HepG2 (cell line): ENCODE data around the gene TMEM225B. TPM values are rescaled to one million over a fixed set of nuclear protein-coding genes. Genes with fewer than 3 reads are reported as not detected.

Experiments used
- ATAC-seq: fragments of 200-7000 bp; cut with Tn5 transposase; 3 replicates; pipeline ENCODE4 v1.9.1; 2020; ENCODE audit warnings: mild to moderate bottlenecking, moderate library complexity
- BruUV-seq: library from RNA; stranded (reverse); fragments of 400-500 nt; replicated peaks from 2 replicates; lab custom pipeline; 2021; lab: Mats Ljungman, UMichigan
- CTCF ChIA-PET: fragments of 300-600 bp; formaldehyde crosslinking; extraction: SDS; loops from one replicate; lab custom pipeline; 2021; ENCODE audit warnings: low total read pairs, inconsistent platforms, low intra/inter-chr PET ratio; lab: Yijun Ruan, JAX
- POLR2A ChIA-PET: fragments of 350-600 bp; sonication (Branson Sonifier 250); formaldehyde crosslinking; loops from one replicate; lab custom pipeline; 2020; ENCODE audit warnings: antibody characterized with exemption, inconsistent platforms; lab: Yijun Ruan, JAX
- DNase-seq: peaks from one replicate; pipeline ENCODE4 v3.0.0-alpha.2; 2015; ENCODE audit warnings: low spot score
- FAIRE-seq: peaks from 3 replicates; lab custom pipeline; 2011; peaks lifted over from hg19 to GRCh38; lab: Jason Lieb, UNC
- H2AFZ ChIP-seq: one replicate; pipeline ENCODE4 v1.6.1; 2011; ENCODE audit warnings: low read length, inconsistent platforms
- H3K27ac ChIP-seq: fragments of 300-600 bp; 3 replicates; pipeline ENCODE4 v1.8.0; 2011; ENCODE audit warnings: mixed run types, mild to moderate bottlenecking, mixed read lengths, low read length, inconsistent platforms; ENCODE audit not compliant: insufficient read depth; ENCODE audit errors: extremely low read length
- H3K27me3 ChIP-seq, 2 experiments: fragments of 200-600 bp in 1 of 2; 2 replicates in 1 of 2; 3 replicates in 1 of 2; pipeline versions ENCODE4 v1.6.0 to v1.8.0; 2011; ENCODE audit warnings: low read length in 2 of 2, mild to moderate bottlenecking in 2 of 2, moderate library complexity in 2 of 2, inconsistent platforms in 1 of 2; ENCODE audit not compliant: insufficient read depth in 2 of 2, control insufficient read depth in 1 of 2
- H3K36me3 ChIP-seq, 2 experiments: fragments of 200-600 bp in 1 of 2; replicated peaks in 1 of 2; 2 replicates in 1 of 2; 3 replicates in 1 of 2; pipeline versions ENCODE4 v1.5.1 to v1.8.0; 2011; ENCODE audit warnings: low read length in 2 of 2, inconsistent platforms in 1 of 2; ENCODE audit not compliant: insufficient read depth in 2 of 2, control insufficient read depth in 1 of 2
- H3K4me1 ChIP-seq: 2 replicates; pipeline ENCODE4 v1.5.1; 2012; ENCODE audit warnings: low read length, inconsistent platforms; ENCODE audit not compliant: insufficient read depth
- H3K4me2 ChIP-seq: 2 replicates; pipeline ENCODE4 v1.6.0; 2011; ENCODE audit warnings: low read depth, low read length, inconsistent platforms
- H3K4me3 ChIP-seq, 3 experiments: fragments of 200-600 bp in 1 of 3; sonication (generic), shearing (Covaris generic) in 1 of 3; replicated peaks in 1 of 3; 2 replicates each; pipeline ENCODE4 v1.5.1; 2011 to 2016; ENCODE audit warnings: low read length in 3 of 3, inconsistent platforms in 2 of 3, low read depth in 2 of 3, mild to moderate bottlenecking in 2 of 3, control low read depth in 1 of 3, mixed read lengths in 1 of 3; ENCODE audit not compliant: insufficient read depth in 1 of 3
- H3K79me2 ChIP-seq: one replicate; pipeline ENCODE4 v1.6.1; 2011; ENCODE audit warnings: low read length, inconsistent platforms; ENCODE audit not compliant: insufficient read depth
- H3K9ac ChIP-seq: 2 replicates; pipeline ENCODE4 v1.6.0; 2011; ENCODE audit warnings: mild to moderate bottlenecking, low read depth, low read length, inconsistent platforms; ENCODE audit not compliant: insufficient read depth
- H3K9me3 ChIP-seq: 2 replicates; pipeline ENCODE4 v1.5.1; 2012; ENCODE audit warnings: mild to moderate bottlenecking, low read length
- H4K20me1 ChIP-seq: 2 replicates; pipeline ENCODE4 v1.6.0; 2011; ENCODE audit warnings: inconsistent platforms, mild to moderate bottlenecking, low read length, moderate library complexity; ENCODE audit not compliant: insufficient read depth
- DPF2 ChIP-seq: sonication (generic); formaldehyde crosslinking; IDR thresholded peaks from 2 replicates; pipeline ENCODE4 v1.4.0; 2020; ENCODE audit warnings: mild to moderate bottlenecking, low read depth, missing genetic modification reagents, borderline replicate concordance
- KAT2B ChIP-seq: fragments of 150-350 bp; IDR thresholded peaks from 2 replicates; pipeline ENCODE4 v1.6.1; 2014; ENCODE audit warnings: low read depth, low read length, borderline replicate concordance
- RCOR2 ChIP-seq: IDR thresholded peaks from 2 replicates; pipeline ENCODE4 v1.6.1; 2016; ENCODE audit warnings: missing biosample characterization, missing genetic modification reagents
- RFXAP ChIP-seq: sonication (generic); formaldehyde crosslinking; IDR thresholded peaks from 2 replicates; pipeline ENCODE4 v1.4.0; 2020; ENCODE audit warnings: missing genetic modification reagents, borderline replicate concordance
- SYNCRIP ChIP-seq: fragments of 200-400 bp; formaldehyde crosslinking; IDR thresholded peaks from 2 replicates; pipeline ENCODE4 v1.6.1; 2018; ENCODE audit warnings: mild to moderate bottlenecking, low read depth, low read length; ENCODE audit not compliant: insufficient read depth
- ZNF207 ChIP-seq: fragments of 450-650 bp; IDR thresholded peaks from 2 replicates; pipeline ENCODE4 v1.6.1; 2016; ENCODE audit warnings: antibody characterized with exemption, borderline replicate concordance
- ZNF296 ChIP-seq: sonication (generic); formaldehyde crosslinking; conservative IDR thresholded peaks from 2 replicates; pipeline ENCODE4 v1.5.0; 2020; ENCODE audit warnings: mild to moderate bottlenecking, missing genetic modification reagents
- ZNF761 ChIP-seq: sonication (generic); formaldehyde crosslinking; conservative IDR thresholded peaks from 2 replicates; pipeline ENCODE4 v1.4.0; 2020; ENCODE audit warnings: mild to moderate bottlenecking, missing genetic modification reagents
- WGBS: methylation state at CpG from one replicate; pipeline ENCODE4 v1.1.6; 2017; ENCODE audit warnings: low lambda C conversion rate; 5-methylcytosine and 5-hydroxymethylcytosine counted together
- in situ Hi-C: cut with HindIII; loops from 2 replicates; pipeline ENCODE4 v1.10.0; 2017; ENCODE audit warnings: low pct_unique_long_range_greater_than_20kb; ENCODE audit not compliant: extremely low pct_ligation_motif_present
- intact Hi-C: fragments of 100-400 bp; cut with micrococcal nuclease; formaldehyde crosslinking; loops from one replicate; pipeline ENCODE4 v1.10.0; 2022; ENCODE audit not compliant: unreplicated experiment
- polyA plus RNA-seq, 8 experiments: library from polyadenylated mRNA; depleted of rRNA in 3 of 8; stranded (reverse) in 7 of 8; unstranded in 1 of 8; fragments of >200 nt; fragmentation: Illumina TruSeq in 4 of 8; extraction: Trizol in 4 of 8; gene quantifications; 2 replicates each; pipeline versions ENCODE4 v1.2.1 to v1.2.3, GENCODE V29; 2011 to 2016; ENCODE audit warnings: low read depth in 4 of 8, missing spikeins in 1 of 8, mixed read lengths in 1 of 8; ENCODE audit not compliant: insufficient read depth in 1 of 8
- total RNA-seq, 5 experiments: library from RNA; depleted of rRNA; stranded (reverse); fragments of >200 nt; fragmentation: Illumina TruSeq; extraction: Trizol; gene quantifications; 2 replicates each; pipeline ENCODE4 v1.2.3, GENCODE V29; 2016; ENCODE audit warnings: low read depth in 1 of 5
- TF ChIP-seq, protein P1 (sequence below): sonication (generic); formaldehyde crosslinking; IDR thresholded peaks from 2 replicates; pipeline ENCODE4 v1.4.0; 2020; ENCODE audit warnings: missing genetic modification reagents
- TF ChIP-seq, protein P2 (sequence below): sonication (generic); formaldehyde crosslinking; IDR thresholded peaks from 2 replicates; pipeline ENCODE4 v1.8.0; 2022; ENCODE audit warnings: mild to moderate bottlenecking, missing genetic modification reagents; ENCODE audit not compliant: insufficient replicate concordance

Gene TMEM225B
- total and polyA plus RNA-seq, 2 of the 13 experiments (the other 11 are each of a cell fraction or from before 2014, with no cell fraction given) = 0.78 to 0.95 TPM

DNA sequence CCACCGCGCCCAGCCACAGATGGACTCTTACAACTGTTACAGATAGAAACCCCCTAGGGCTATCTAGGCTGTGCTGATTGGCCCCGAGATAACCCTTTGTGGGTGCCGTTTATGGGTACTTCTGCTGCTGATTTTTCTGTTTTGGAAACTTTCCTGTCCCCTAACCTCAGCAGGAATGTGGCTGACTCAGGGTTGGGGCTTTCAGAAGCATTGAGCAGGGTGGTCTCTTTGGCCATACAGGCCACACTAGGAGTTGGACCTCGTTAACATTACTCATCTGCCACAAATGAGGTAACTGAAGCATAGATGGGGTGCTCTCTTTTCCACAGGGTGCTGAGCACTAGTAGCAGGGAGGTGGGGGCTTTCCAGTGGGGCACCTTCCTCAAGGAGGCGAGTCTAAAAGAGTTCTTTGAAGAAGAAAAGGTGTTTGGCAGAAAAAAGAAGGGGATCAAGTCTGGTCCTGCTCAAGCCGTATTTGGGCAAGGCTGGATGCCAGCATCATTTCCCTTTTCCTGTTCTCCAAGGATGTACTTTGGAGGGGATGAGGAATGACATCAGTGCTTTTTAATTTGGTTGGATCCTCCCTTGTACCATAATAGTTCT is 25.1 kb downstream of the TMEM225B start:
- ChIA-PET CTCF (no interaction called here), POLR2A (no interaction called here)
- in situ Hi-C loops (no loop called here), intact Hi-C loops (no loop called here)
- Histone ChIP-seq H3K4me3 (no peak overlapping the region), H3K4me2 (no peak overlapping the region), H4K20me1 (no peaks in the 10 kb centered on the region), H3K27me3 (no peaks in the 10 kb centered on the region), H3K9me3 (no peaks in the 10 kb centered on the region), H2AFZ (no peak overlapping the region), H3K27ac (no peak overlapping the region), H3K79me2 (peaks cover 13% of the 10 kb centered on the region), H3K9ac (no peak overlapping the region), H3K4me1 (peaks cover 8% of the 10 kb centered on the region), H3K36me3 (peaks cover 51 to 95% of the 10 kb centered on the region in 2 experiments)
- no peak for FAIRE-seq
- WGBS = 94% methylated on average over 7 of the region's 7 CpGs
- TF ChIP-seq, protein P1, sequence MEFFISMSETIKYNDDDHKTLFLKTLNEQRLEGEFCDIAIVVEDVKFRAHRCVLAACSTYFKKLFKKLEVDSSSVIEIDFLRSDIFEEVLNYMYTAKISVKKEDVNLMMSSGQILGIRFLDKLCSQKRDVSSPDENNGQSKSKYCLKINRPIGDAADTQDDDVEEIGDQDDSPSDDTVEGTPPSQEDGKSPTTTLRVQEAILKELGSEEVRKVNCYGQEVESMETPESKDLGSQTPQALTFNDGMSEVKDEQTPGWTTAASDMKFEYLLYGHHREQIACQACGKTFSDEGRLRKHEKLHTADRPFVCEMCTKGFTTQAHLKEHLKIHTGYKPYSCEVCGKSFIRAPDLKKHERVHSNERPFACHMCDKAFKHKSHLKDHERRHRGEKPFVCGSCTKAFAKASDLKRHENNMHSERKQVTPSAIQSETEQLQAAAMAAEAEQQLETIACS (CRISPR knock-in tag) = no peak
- TF ChIP-seq ZNF207 (no peak), ZNF761 (no peak), ZNF296 (CRISPR knock-in tag) (no peak), DPF2 (no peak), KAT2B (no peak), RCOR2 (CRISPR knock-in tag) (no peak), RFXAP (CRISPR knock-in tag) (no peak), SYNCRIP (no peak)
- TF ChIP-seq, protein P2, sequence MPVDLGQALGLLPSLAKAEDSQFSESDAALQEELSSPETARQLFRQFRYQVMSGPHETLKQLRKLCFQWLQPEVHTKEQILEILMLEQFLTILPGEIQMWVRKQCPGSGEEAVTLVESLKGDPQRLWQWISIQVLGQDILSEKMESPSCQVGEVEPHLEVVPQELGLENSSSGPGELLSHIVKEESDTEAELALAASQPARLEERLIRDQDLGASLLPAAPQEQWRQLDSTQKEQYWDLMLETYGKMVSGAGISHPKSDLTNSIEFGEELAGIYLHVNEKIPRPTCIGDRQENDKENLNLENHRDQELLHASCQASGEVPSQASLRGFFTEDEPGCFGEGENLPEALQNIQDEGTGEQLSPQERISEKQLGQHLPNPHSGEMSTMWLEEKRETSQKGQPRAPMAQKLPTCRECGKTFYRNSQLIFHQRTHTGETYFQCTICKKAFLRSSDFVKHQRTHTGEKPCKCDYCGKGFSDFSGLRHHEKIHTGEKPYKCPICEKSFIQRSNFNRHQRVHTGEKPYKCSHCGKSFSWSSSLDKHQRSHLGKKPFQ (CRISPR knock-in tag) = no peak
- BruUV-seq = no TSS peak
- DNase-seq = no peak
- no peak for ATAC-seq
